ENCODE data around the gene IVNS1ABP. TPM values are rescaled to one million over a fixed set of nuclear protein-coding genes. Genes with fewer than 3 reads are reported as not detected.

Gene IVNS1ABP
- total and polyA plus RNA-seq, 4 donors, result 14.2 to 83.4 (median 34.0) TPM

DNA sequence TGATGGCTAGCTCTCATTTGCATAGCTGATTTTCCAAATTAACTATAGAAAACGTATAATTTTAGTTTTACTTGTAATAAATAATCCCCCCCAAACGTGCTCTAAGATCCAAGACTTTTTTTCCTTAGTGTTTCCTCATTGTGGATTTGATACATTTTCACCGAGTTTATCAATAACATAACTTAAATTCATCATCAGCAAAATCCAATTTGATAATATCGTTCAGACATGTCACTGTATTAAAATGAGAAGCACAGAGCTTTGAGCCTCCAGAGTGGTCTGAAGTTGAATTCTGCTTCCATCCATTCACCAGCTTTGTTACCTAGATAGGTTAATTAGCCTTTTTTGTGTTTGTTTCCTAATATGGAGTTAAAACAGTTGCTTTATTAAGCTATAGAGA is 51.7 kb downstream of the IVNS1ABP start:
- no peak for DNase-seq (ENCODE audit: low spot score)
- H3K4me1 ChIP-seq (ENCODE audit: control insufficient read depth in 4 of 4, insufficient read depth in 4 of 4, low read length in 3 of 4), result no peaks in the 10 kb centered on the region
- no peaks in the 10 kb centered on the region for H3K9me3 ChIP-seq (ENCODE audit: control insufficient read depth in 4 of 4, low read length in 3 of 4)
- H3K36me3 ChIP-seq (ENCODE audit: control insufficient read depth in 4 of 4, insufficient read depth in 3 of 4, low read depth in 1 of 4, low read length in 3 of 4), result no peaks in the 10 kb centered on the region
- WGBS, result 96% methylated on average over 4 of the region's 4 CpGs
- H3K27me3 ChIP-seq (ENCODE audit: control insufficient read depth in 4 of 4, insufficient read depth in 4 of 4, low read length in 3 of 4), result no peaks in the 10 kb centered on the region
- TF ChIP-seq SP1 (IDR thresholded peaks at IDR 0.05), result no peak
- no peak for TF ChIP-seq FOXA2 (IDR thresholded peaks at IDR 0.05)
- TF ChIP-seq, protein P1, sequence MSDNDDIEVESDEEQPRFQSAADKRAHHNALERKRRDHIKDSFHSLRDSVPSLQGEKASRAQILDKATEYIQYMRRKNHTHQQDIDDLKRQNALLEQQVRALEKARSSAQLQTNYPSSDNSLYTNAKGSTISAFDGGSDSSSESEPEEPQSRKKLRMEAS (IDR thresholded peaks at IDR 0.05), result no peak
- no peak for TF ChIP-seq TAF1 (conservative IDR thresholded peaks at IDR 0.05)
- TF ChIP-seq, protein P2, sequence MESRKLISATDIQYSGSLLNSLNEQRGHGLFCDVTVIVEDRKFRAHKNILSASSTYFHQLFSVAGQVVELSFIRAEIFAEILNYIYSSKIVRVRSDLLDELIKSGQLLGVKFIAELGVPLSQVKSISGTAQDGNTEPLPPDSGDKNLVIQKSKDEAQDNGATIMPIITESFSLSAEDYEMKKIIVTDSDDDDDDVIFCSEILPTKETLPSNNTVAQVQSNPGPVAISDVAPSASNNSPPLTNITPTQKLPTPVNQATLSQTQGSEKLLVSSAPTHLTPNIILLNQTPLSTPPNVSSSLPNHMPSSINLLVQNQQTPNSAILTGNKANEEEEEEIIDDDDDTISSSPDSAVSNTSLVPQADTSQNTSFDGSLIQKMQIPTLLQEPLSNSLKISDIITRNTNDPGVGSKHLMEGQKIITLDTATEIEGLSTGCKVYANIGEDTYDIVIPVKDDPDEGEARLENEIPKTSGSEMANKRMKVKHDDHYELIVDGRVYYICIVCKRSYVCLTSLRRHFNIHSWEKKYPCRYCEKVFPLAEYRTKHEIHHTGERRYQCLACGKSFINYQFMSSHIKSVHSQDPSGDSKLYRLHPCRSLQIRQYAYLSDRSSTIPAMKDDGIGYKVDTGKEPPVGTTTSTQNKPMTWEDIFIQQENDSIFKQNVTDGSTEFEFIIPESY (IDR thresholded peaks at IDR 0.05), result no peak
- TF ChIP-seq, protein P3, sequence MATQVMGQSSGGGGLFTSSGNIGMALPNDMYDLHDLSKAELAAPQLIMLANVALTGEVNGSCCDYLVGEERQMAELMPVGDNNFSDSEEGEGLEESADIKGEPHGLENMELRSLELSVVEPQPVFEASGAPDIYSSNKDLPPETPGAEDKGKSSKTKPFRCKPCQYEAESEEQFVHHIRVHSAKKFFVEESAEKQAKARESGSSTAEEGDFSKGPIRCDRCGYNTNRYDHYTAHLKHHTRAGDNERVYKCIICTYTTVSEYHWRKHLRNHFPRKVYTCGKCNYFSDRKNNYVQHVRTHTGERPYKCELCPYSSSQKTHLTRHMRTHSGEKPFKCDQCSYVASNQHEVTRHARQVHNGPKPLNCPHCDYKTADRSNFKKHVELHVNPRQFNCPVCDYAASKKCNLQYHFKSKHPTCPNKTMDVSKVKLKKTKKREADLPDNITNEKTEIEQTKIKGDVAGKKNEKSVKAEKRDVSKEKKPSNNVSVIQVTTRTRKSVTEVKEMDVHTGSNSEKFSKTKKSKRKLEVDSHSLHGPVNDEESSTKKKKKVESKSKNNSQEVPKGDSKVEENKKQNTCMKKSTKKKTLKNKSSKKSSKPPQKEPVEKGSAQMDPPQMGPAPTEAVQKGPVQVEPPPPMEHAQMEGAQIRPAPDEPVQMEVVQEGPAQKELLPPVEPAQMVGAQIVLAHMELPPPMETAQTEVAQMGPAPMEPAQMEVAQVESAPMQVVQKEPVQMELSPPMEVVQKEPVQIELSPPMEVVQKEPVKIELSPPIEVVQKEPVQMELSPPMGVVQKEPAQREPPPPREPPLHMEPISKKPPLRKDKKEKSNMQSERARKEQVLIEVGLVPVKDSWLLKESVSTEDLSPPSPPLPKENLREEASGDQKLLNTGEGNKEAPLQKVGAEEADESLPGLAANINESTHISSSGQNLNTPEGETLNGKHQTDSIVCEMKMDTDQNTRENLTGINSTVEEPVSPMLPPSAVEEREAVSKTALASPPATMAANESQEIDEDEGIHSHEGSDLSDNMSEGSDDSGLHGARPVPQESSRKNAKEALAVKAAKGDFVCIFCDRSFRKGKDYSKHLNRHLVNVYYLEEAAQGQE (IDR thresholded peaks at IDR 0.05), result no peak
- TF ChIP-seq, protein P4, sequence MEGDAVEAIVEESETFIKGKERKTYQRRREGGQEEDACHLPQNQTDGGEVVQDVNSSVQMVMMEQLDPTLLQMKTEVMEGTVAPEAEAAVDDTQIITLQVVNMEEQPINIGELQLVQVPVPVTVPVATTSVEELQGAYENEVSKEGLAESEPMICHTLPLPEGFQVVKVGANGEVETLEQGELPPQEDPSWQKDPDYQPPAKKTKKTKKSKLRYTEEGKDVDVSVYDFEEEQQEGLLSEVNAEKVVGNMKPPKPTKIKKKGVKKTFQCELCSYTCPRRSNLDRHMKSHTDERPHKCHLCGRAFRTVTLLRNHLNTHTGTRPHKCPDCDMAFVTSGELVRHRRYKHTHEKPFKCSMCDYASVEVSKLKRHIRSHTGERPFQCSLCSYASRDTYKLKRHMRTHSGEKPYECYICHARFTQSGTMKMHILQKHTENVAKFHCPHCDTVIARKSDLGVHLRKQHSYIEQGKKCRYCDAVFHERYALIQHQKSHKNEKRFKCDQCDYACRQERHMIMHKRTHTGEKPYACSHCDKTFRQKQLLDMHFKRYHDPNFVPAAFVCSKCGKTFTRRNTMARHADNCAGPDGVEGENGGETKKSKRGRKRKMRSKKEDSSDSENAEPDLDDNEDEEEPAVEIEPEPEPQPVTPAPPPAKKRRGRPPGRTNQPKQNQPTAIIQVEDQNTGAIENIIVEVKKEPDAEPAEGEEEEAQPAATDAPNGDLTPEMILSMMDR (IDR thresholded peaks at IDR 0.05; ENCODE audit: low read depth, low read length, missing input control), result no peak
- TF ChIP-seq HNF4G (IDR thresholded peaks at IDR 0.05), result no peak
- TF ChIP-seq RAD21 (IDR thresholded peaks at IDR 0.05), result no peak
- TF ChIP-seq FOXA1 (IDR thresholded peaks at IDR 0.05), result no peak
- no peak overlapping the region for H3K4me3 ChIP-seq (ENCODE audit: low read depth in 1 of 3, low read length in 3 of 3)
- no peak overlapping the region for H3K9ac ChIP-seq (ENCODE audit: low read depth in 1 of 2, low read length in 2 of 2)
- no peak overlapping the region for H3K27ac ChIP-seq (ENCODE audit: low read depth in 1 of 2, low read length in 2 of 2)

DNA sequence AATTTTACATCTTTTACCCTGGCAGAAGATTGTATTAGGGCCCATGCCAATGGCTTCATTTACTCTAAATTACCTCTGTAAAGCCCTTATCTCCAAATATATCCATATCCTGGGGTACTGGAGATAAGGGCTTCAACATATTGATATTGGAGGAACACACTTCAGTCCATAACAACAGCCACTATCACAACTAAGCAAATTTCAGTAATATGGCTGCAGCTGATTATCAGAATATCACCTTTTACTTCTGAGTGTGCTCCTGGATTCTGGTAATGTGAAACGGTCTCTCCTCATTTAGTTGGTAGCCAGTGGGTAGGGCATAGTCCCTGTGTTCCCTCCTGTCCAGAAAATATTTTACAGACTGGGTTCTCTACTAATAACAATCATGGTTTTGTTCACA is 53.3 kb downstream of the IVNS1ABP start:
- Histone ChIP-seq H3K27me3 (ENCODE audit: control insufficient read depth in 4 of 4, insufficient read depth in 4 of 4, low read length in 3 of 4) (no peaks in the 10 kb centered on the region), H3K9ac (ENCODE audit: low read depth in 1 of 2, low read length in 2 of 2) (no peak overlapping the region), H3K27ac (ENCODE audit: low read depth in 1 of 2, low read length in 2 of 2) (no peak overlapping the region), H3K4me3 (ENCODE audit: low read depth in 1 of 3, low read length in 3 of 3) (no peak overlapping the region), H3K9me3 (ENCODE audit: control insufficient read depth in 4 of 4, low read length in 3 of 4) (no peaks in the 10 kb centered on the region), H3K4me1 (ENCODE audit: control insufficient read depth in 4 of 4, insufficient read depth in 4 of 4, low read length in 3 of 4) (no peaks in the 10 kb centered on the region), H3K36me3 (ENCODE audit: control insufficient read depth in 4 of 4, insufficient read depth in 3 of 4, low read depth in 1 of 4, low read length in 3 of 4) (no peaks in the 10 kb centered on the region)
- TF ChIP-seq YY1 (IDR thresholded peaks at IDR 0.05), result no peak
- no peak for TF ChIP-seq TAF1 (conservative IDR thresholded peaks at IDR 0.05)
- no peak for TF ChIP-seq GABPA (IDR thresholded peaks at IDR 0.05 in 1 of 2, conservative IDR thresholded peaks at IDR 0.05 in 1 of 2)
- TF ChIP-seq HNF4G (IDR thresholded peaks at IDR 0.05), result no peak
- no peak for TF ChIP-seq FOXA2 (IDR thresholded peaks at IDR 0.05)
- no peak for TF ChIP-seq HNF4A (conservative IDR thresholded peaks at IDR 0.05)
- no peak for TF ChIP-seq NR2F2 (IDR thresholded peaks at IDR 0.05)
- TF ChIP-seq, protein P5, sequence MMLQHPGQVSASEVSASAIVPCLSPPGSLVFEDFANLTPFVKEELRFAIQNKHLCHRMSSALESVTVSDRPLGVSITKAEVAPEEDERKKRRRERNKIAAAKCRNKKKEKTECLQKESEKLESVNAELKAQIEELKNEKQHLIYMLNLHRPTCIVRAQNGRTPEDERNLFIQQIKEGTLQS (IDR thresholded peaks at IDR 0.05), result no peak
- 92% methylated on average over 1 of the region's 1 CpG for WGBS
- DNase-seq (ENCODE audit: low spot score), result no peak
